Measurements from ENCODE around the gene PPARA. TPM values are rescaled to one million over a fixed set of nuclear protein-coding genes. Genes with fewer than 3 reads are reported as not detected.

The PPARA gene
- total RNA-seq, 1 experiment from 2014 or later: 10.4 TPM

- no peak overlapping the region for H3K4me3 ChIP-seq
- no peaks in the 10 kb centered on the region for H3K4me1 ChIP-seq
- H3K27ac ChIP-seq: no peak overlapping the region
- no peaks in the 10 kb centered on the region for H3K27me3 ChIP-seq
- H3K36me3 ChIP-seq: no peaks in the 10 kb centered on the region
- no peaks in the 10 kb centered on the region for H3K9me3 ChIP-seq (replicated peaks)
- DNase-seq: peak; percentile 68 to 71
These were observed 30.5 kb upstream of the PPARA start for GRCh38 chr22:46119729-46120419.

GRCh38 chr22:46120420-46120737 is 29.9 kb upstream of the PPARA start:
- DNase-seq: no peak
- no peak overlapping the region for H3K27ac ChIP-seq
- H3K36me3 ChIP-seq: no peaks in the 10 kb centered on the region
- no peaks in the 10 kb centered on the region for H3K9me3 ChIP-seq (replicated peaks)
- H3K4me3 ChIP-seq: no peak overlapping the region
- H3K27me3 ChIP-seq: no peaks in the 10 kb centered on the region
- H3K4me1 ChIP-seq: no peaks in the 10 kb centered on the region

- H3K27ac ChIP-seq: no peak overlapping the region
- no peaks in the 10 kb centered on the region for H3K27me3 ChIP-seq
- H3K4me3 ChIP-seq: no peak overlapping the region
- H3K9me3 ChIP-seq (replicated peaks): no peaks in the 10 kb centered on the region
- DNase-seq: no peak
- H3K4me1 ChIP-seq: no peaks in the 10 kb centered on the region
- H3K36me3 ChIP-seq: no peaks in the 10 kb centered on the region
These were observed 29.2 kb upstream of the PPARA start for GRCh38 chr22:46121079-46121478.

- H3K27ac ChIP-seq: no peak overlapping the region
- no peaks in the 10 kb centered on the region for H3K4me1 ChIP-seq
- no peak overlapping the region for H3K4me3 ChIP-seq
- DNase-seq: no peak
- no peaks in the 10 kb centered on the region for H3K27me3 ChIP-seq
- no peaks in the 10 kb centered on the region for H3K36me3 ChIP-seq
- no peaks in the 10 kb centered on the region for H3K9me3 ChIP-seq (replicated peaks)
These were observed 28.6 kb upstream of the PPARA start for GRCh38 chr22:46121523-46122287.

- Histone ChIP-seq H3K27ac (no peak overlapping the region), H3K27me3 (no peaks in the 10 kb centered on the region), H3K36me3 (no peaks in the 10 kb centered on the region), H3K4me3 (no peak overlapping the region), H3K9me3 (replicated peaks) (no peaks in the 10 kb centered on the region), H3K4me1 (no peaks in the 10 kb centered on the region)
- DNase-seq: peak; percentile 80 to 87
These were observed 27.8 kb upstream of the PPARA start for GRCh38 chr22:46122511-46122971.

- Histone ChIP-seq H3K27me3 (no peaks in the 10 kb centered on the region), H3K9me3 (replicated peaks) (no peaks in the 10 kb centered on the region), H3K4me3 (no peak overlapping the region), H3K36me3 (no peaks in the 10 kb centered on the region), H3K27ac (no peak overlapping the region), H3K4me1 (no peaks in the 10 kb centered on the region)
- DNase-seq: no peak
These were observed 27.2 kb upstream of the PPARA start for GRCh38 chr22:46122980-46123693.

- Histone ChIP-seq H3K4me1 (no peaks in the 10 kb centered on the region), H3K27ac (no peak overlapping the region), H3K27me3 (no peaks in the 10 kb centered on the region), H3K36me3 (no peaks in the 10 kb centered on the region), H3K4me3 (no peak overlapping the region), H3K9me3 (replicated peaks) (no peaks in the 10 kb centered on the region)
- DNase-seq: no peak
These were observed 26.5 kb upstream of the PPARA start for GRCh38 chr22:46123694-46124382.

GRCh38 chr22:46124383-46125144 is 25.8 kb upstream of the PPARA start:
- H3K27me3 ChIP-seq: no peaks in the 10 kb centered on the region
- no peaks in the 10 kb centered on the region for H3K36me3 ChIP-seq
- H3K27ac ChIP-seq: no peak overlapping the region
- DNase-seq: no peak
- no peaks in the 10 kb centered on the region for H3K4me1 ChIP-seq
- no peak overlapping the region for H3K4me3 ChIP-seq
- no peaks in the 10 kb centered on the region for H3K9me3 ChIP-seq (replicated peaks)

- no peak overlapping the region for H3K4me3 ChIP-seq
- no peaks in the 10 kb centered on the region for H3K9me3 ChIP-seq (replicated peaks)
- H3K36me3 ChIP-seq: no peaks in the 10 kb centered on the region
- no peaks in the 10 kb centered on the region for H3K27me3 ChIP-seq
- H3K4me1 ChIP-seq: no peaks in the 10 kb centered on the region
- no peak overlapping the region for H3K27ac ChIP-seq
- no peak for DNase-seq
These were observed 25.0 kb upstream of the PPARA start for GRCh38 chr22:46125311-46125710.

- H3K27me3 ChIP-seq: no peaks in the 10 kb centered on the region
- no peaks in the 10 kb centered on the region for H3K4me1 ChIP-seq
- no peak overlapping the region for H3K4me3 ChIP-seq
- no peak for DNase-seq
- no peaks in the 10 kb centered on the region for H3K9me3 ChIP-seq (replicated peaks)
- H3K27ac ChIP-seq: no peak overlapping the region
- no peaks in the 10 kb centered on the region for H3K36me3 ChIP-seq
These were observed 24.2 kb upstream of the PPARA start for GRCh38 chr22:46125816-46126765.

- no peak for DNase-seq
- Histone ChIP-seq H3K4me3 (no peak overlapping the region), H3K4me1 (no peaks in the 10 kb centered on the region), H3K27ac (no peak overlapping the region), H3K9me3 (replicated peaks) (no peaks in the 10 kb centered on the region), H3K36me3 (no peaks in the 10 kb centered on the region), H3K27me3 (no peaks in the 10 kb centered on the region)
These were observed 23.4 kb upstream of the PPARA start for GRCh38 chr22:46126853-46127385.

- Histone ChIP-seq H3K4me1 (no peaks in the 10 kb centered on the region), H3K27ac (no peak overlapping the region), H3K36me3 (no peaks in the 10 kb centered on the region), H3K9me3 (replicated peaks) (no peaks in the 10 kb centered on the region), H3K4me3 (no peak overlapping the region), H3K27me3 (no peaks in the 10 kb centered on the region)
- DNase-seq: no peak
These were observed 22.8 kb upstream of the PPARA start for GRCh38 chr22:46127556-46127955.

- Histone ChIP-seq H3K27ac (no peak overlapping the region), H3K9me3 (replicated peaks) (no peaks in the 10 kb centered on the region), H3K27me3 (no peaks in the 10 kb centered on the region), H3K36me3 (no peaks in the 10 kb centered on the region), H3K4me3 (no peak overlapping the region), H3K4me1 (no peaks in the 10 kb centered on the region)
- no peak for DNase-seq
These were observed 21.7 kb upstream of the PPARA start for GRCh38 chr22:46128606-46129005.
